PC-3 (cell line): ENCODE data around the gene EMX2. TPM values are rescaled to one million over a fixed set of nuclear protein-coding genes. Genes with fewer than 3 reads are reported as not detected.
A peak's percentile ranks its signal among the peaks of the same experiment; 100 is the strongest.

Source experiments
- ATAC-seq: fragments of 200-7000 bp; cut with Tn5 transposase; 2 replicates; pipeline ENCODE4 v1.9.1; 2020; ENCODE audit warnings: mild to moderate bottlenecking, moderate library complexity
- BruUV-seq: library from RNA; stranded (reverse); fragments of 400-500 nt; replicated peaks from 2 replicates; lab custom pipeline; 2021; lab: Mats Ljungman, UMichigan
- CTCF ChIA-PET: fragments of 300-600 bp; sonication (Branson Sonifier 250); formaldehyde crosslinking; loops from one replicate; lab custom pipeline; 2022; ENCODE audit warnings: antibody characterized with exemption; lab: Charles Lee
- POLR2A ChIA-PET: fragments of 300-600 bp; sonication (Branson Sonifier 250); formaldehyde crosslinking; loops from one replicate; lab custom pipeline; 2022; ENCODE audit warnings: antibody characterized with exemption; ENCODE audit not compliant: unreplicated experiment; lab: Charles Lee
- DNase-seq: peaks from one replicate; pipeline ENCODE4 v3.0.0-alpha.2; 2015
- H2AFZ ChIP-seq: fragments of 300-600 bp; sonication (generic); 2 replicates; pipeline ENCODE4 v1.6.0; 2016; ENCODE audit warnings: antibody characterized with exemption, low read length
- H3F3A ChIP-seq: fragments of 300-600 bp; sonication (generic); one replicate; pipeline ENCODE4 v1.6.0; 2017; ENCODE audit warnings: antibody characterized with exemption, low read length, control low read depth, mild to moderate bottlenecking; ENCODE audit not compliant: unreplicated experiment
- H3K27ac ChIP-seq: fragments of 300-600 bp; sonication (generic); 2 replicates; pipeline ENCODE4 v1.5.1; 2016; ENCODE audit warnings: mild to moderate bottlenecking, low read length
- H3K27me3 ChIP-seq: fragments of 300-600 bp; sonication (generic); 2 replicates; pipeline ENCODE4 v1.6.1; 2016; ENCODE audit warnings: low read length, mixed read lengths
- H3K36me3 ChIP-seq: fragments of 300-600 bp; sonication (generic); 2 replicates; pipeline ENCODE4 v1.6.1; 2016; ENCODE audit warnings: low read depth, mixed run types, low read length, mixed read lengths
- H3K4me1 ChIP-seq: fragments of 300-600 bp; sonication (generic); 2 replicates; pipeline ENCODE4 v1.5.1; 2016; ENCODE audit warnings: low read length; ENCODE audit not compliant: insufficient read depth
- H3K4me2 ChIP-seq: fragments of 300-600 bp; sonication (generic); 2 replicates; pipeline ENCODE4 v1.6.0; 2016; ENCODE audit warnings: low read length
- H3K4me3 ChIP-seq: fragments of 300-600 bp; sonication (generic); 2 replicates; pipeline ENCODE4 v1.5.1; 2016; ENCODE audit warnings: mild to moderate bottlenecking, low read length, mixed read lengths
- H3K79me2 ChIP-seq: fragments of 300-600 bp; sonication (generic); 2 replicates; pipeline ENCODE4 v1.6.1; 2017; ENCODE audit warnings: low read length, mixed read lengths
- H3K9ac ChIP-seq: fragments of 300-600 bp; sonication (generic); 2 replicates; pipeline ENCODE4 v1.6.0; 2016; ENCODE audit warnings: mild to moderate bottlenecking, low read length
- H3K9me2 ChIP-seq: fragments of 300-600 bp; sonication (generic); replicated peaks from 2 replicates; pipeline ENCODE4 v1.6.1; 2016; ENCODE audit warnings: mixed run types, low read length, mixed read lengths
- H3K9me3 ChIP-seq: fragments of 300-600 bp; sonication (generic); 2 replicates; pipeline ENCODE4 v1.6.1; 2016; ENCODE audit warnings: low read length, mixed read lengths
- H4K20me1 ChIP-seq: fragments of 300-600 bp; sonication (generic); 2 replicates; pipeline ENCODE4 v1.6.1; 2016; ENCODE audit warnings: low read length, mixed read lengths
- EZH2 ChIP-seq: fragments of 300-600 bp; sonication (generic); IDR thresholded peaks from one replicate; pipeline ENCODE4 v1.6.1; 2017; ENCODE audit warnings: antibody characterized with exemption, mild to moderate bottlenecking, low read length; ENCODE audit not compliant: unreplicated experiment
- EZH2phosphoT487 ChIP-seq: fragments of 300-600 bp; sonication (generic); IDR thresholded peaks from 2 replicates; pipeline ENCODE4 v1.6.1; 2018; ENCODE audit warnings: mild to moderate bottlenecking, antibody characterized with exemption, low read length, borderline replicate concordance
- intact Hi-C: fragments of 100-400 bp; cut with micrococcal nuclease; formaldehyde crosslinking; loops from 2 replicates; pipeline ENCODE4 v1.9.0; 2023
- total RNA-seq: library from RNA; depleted of rRNA; stranded (reverse); fragments of >200 nt; gene quantifications from 2 replicates; pipeline ENCODE4 v1.2.3, GENCODE V29; 2014; rRNA removed
- TF ChIP-seq, protein P1 (sequence below): fragments of 300-600 bp; sonication (generic); conservative IDR thresholded peaks from 2 replicates; pipeline ENCODE4 v1.5.1; 2017; ENCODE audit warnings: antibody characterized with exemption, low read depth, mild to moderate bottlenecking, low read length

Gene EMX2
- total RNA-seq, 1 experiment from 2014 or later, result not detected

- ChIA-PET POLR2A (no interaction called here), CTCF (no interaction called here)
- Histone ChIP-seq H3K9ac (no peak overlapping the region), H3K36me3 (no peaks in the 10 kb centered on the region), H3F3A (no peaks in the 10 kb centered on the region), H3K4me2 (no peak overlapping the region), H4K20me1 (no peaks in the 10 kb centered on the region), H2AFZ (no peak overlapping the region), H3K9me3 (no peaks in the 10 kb centered on the region), H3K27ac (no peak overlapping the region), H3K4me3 (no peak overlapping the region), H3K27me3 (no peaks in the 10 kb centered on the region), H3K79me2 (no peaks in the 10 kb centered on the region), H3K4me1 (peaks cover 16% of the 10 kb centered on the region), H3K9me2 (no peaks in the 10 kb centered on the region)
- TF ChIP-seq EZH2phosphoT487, result no peak
- intact Hi-C loops, result no loop called here
- BruUV-seq, result no TSS peak
- no peak for ATAC-seq
- DNase-seq, result peak; percentile 42
These were observed 52.2 kb downstream of the EMX2 start for GRCh38 chr10:117594722-117595121.

GRCh38 chr10:117596706-117597105 lies 54.2 kb downstream of the EMX2 start:
- Histone ChIP-seq H3K9ac (no peak overlapping the region), H3K27me3 (no peaks in the 10 kb centered on the region)

GRCh38 chr10:117597216-117597615 lies 54.7 kb downstream of the EMX2 start:
- Histone ChIP-seq H3K36me3 (no peaks in the 10 kb centered on the region), H3K27ac (no peak overlapping the region), H3F3A (no peaks in the 10 kb centered on the region), H2AFZ (no peak overlapping the region), H3K4me2 (peak overlapping the region; percentile 63), H4K20me1 (no peaks in the 10 kb centered on the region), H3K27me3 (no peaks in the 10 kb centered on the region), H3K9me2 (no peaks in the 10 kb centered on the region), H3K79me2 (no peaks in the 10 kb centered on the region), H3K9ac (no peak overlapping the region), H3K4me1 (peaks cover 16% of the 10 kb centered on the region), H3K4me3 (no peak overlapping the region), H3K9me3 (no peaks in the 10 kb centered on the region)
- intact Hi-C loops, result no loop called here
- ATAC-seq, result no peak
- TF ChIP-seq EZH2phosphoT487 (no peak), EZH2 (no peak)
- TF ChIP-seq, protein P1, sequence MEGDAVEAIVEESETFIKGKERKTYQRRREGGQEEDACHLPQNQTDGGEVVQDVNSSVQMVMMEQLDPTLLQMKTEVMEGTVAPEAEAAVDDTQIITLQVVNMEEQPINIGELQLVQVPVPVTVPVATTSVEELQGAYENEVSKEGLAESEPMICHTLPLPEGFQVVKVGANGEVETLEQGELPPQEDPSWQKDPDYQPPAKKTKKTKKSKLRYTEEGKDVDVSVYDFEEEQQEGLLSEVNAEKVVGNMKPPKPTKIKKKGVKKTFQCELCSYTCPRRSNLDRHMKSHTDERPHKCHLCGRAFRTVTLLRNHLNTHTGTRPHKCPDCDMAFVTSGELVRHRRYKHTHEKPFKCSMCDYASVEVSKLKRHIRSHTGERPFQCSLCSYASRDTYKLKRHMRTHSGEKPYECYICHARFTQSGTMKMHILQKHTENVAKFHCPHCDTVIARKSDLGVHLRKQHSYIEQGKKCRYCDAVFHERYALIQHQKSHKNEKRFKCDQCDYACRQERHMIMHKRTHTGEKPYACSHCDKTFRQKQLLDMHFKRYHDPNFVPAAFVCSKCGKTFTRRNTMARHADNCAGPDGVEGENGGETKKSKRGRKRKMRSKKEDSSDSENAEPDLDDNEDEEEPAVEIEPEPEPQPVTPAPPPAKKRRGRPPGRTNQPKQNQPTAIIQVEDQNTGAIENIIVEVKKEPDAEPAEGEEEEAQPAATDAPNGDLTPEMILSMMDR, result no peak
- ChIA-PET POLR2A (no interaction called here), CTCF (no interaction called here)
- BruUV-seq, result no TSS peak
- DNase-seq, result peak; percentile 58

More at GRCh38 chr10:117596706-117597105, 54.2 kb downstream of the EMX2 start:
- Histone ChIP-seq H2AFZ (0 out of 2 replicates have a peak overlapping the region, but pooled peaks have one; percentile 26), H3K4me3 (no peak overlapping the region; the same call in 1 of the 2 replicates), H3K9me2 (no peaks in the 10 kb centered on the region), H3K4me1 (peaks cover 16% of the 10 kb centered on the region), H3F3A (no peaks in the 10 kb centered on the region), H3K27ac (no peak overlapping the region), H3K9me3 (no peaks in the 10 kb centered on the region), H3K36me3 (no peaks in the 10 kb centered on the region), H3K79me2 (no peaks in the 10 kb centered on the region), H3K4me2 (peak overlapping the region; percentile 63), H4K20me1 (no peaks in the 10 kb centered on the region)
- CTCF ChIA-PET, result no interaction called here
- POLR2A ChIA-PET, result no interaction called here
- intact Hi-C loops, result no loop called here
- peak; percentile 39 for DNase-seq
- BruUV-seq, result no TSS peak
- TF ChIP-seq EZH2phosphoT487, result no peak
- TF ChIP-seq EZH2, result no peak
- TF ChIP-seq, protein P1, result no peak
- no peak for ATAC-seq

Other genes with a start within 250 kb of the EMX2 start
- 13.6 and 14.7 TPM in 2 replicates for gene PDZD8, start 167.3 kb upstream of the EMX2 start, total RNA-seq